NCI-H2029 (cell line): ENCODE results near the gene CDC45.
A peak's percentile ranks its signal among the peaks of the same experiment; 100 is the strongest.

Experiments
- DNase-seq: peaks from one replicate; lab custom pipeline; 2025; lab: John Stamatoyannopoulos, UW

CDC45 gene

GRCh38 chr22:19559956-19560355 is 80.2 kb downstream of the CDC45 start:
- no peak for DNase-seq

- DNase-seq, result no peak
Observed at GRCh38 chr22:19565382-19566278, 85.9 kb downstream of the CDC45 start.

GRCh38 chr22:19566279-19567156 is 86.8 kb downstream of the CDC45 start:
- no peak for DNase-seq

- no peak for DNase-seq
Observed at GRCh38 chr22:19567157-19568009, 87.7 kb downstream of the CDC45 start.

- DNase-seq, result peak; percentile 79
Observed at GRCh38 chr22:19568337-19569275, 88.9 kb downstream of the CDC45 start.

- DNase-seq, result no peak
Observed at GRCh38 chr22:19569276-19569640, 89.5 kb downstream of the CDC45 start.

- no peak for DNase-seq
Observed at GRCh38 chr22:19569976-19570375, 90.3 kb downstream of the CDC45 start.
